Panc1 (cell line): ENCODE data around the gene ZNF764. TPM values are rescaled to one million over a fixed set of nuclear protein-coding genes. Genes with fewer than 3 reads are reported as not detected.

Source experiments
- ATAC-seq: fragments of 200-7000 bp; cut with Tn5 transposase; 2 replicates; pipeline ENCODE4 v1.9.1; 2020; ENCODE audit warnings: mild to moderate bottlenecking, moderate library complexity
- BruUV-seq: library from RNA; stranded (reverse); fragments of 400-500 nt; replicated peaks from 2 replicates; lab custom pipeline; 2021; lab: Mats Ljungman, UMichigan
- CTCF ChIA-PET: fragments of 300-600 bp; sonication (Branson Sonifier 250); formaldehyde crosslinking; loops from one replicate; lab custom pipeline; 2022; ENCODE audit warnings: antibody characterized with exemption; lab: Charles Lee
- POLR2A ChIA-PET: fragments of 300-600 bp; sonication (Branson Sonifier 250); formaldehyde crosslinking; loops from one replicate; lab custom pipeline; 2022; ENCODE audit warnings: antibody characterized with exemption; lab: Charles Lee
- DNase-seq: peaks from one replicate; pipeline ENCODE4 v3.0.0-alpha.2; 2010; ENCODE audit warnings: low read depth, low spot score
- H3K27ac ChIP-seq: 2 replicates; pipeline ENCODE4 v1.5.1; 2011; ENCODE audit warnings: mild to moderate bottlenecking, low read length, inconsistent platforms
- H3K27me3 ChIP-seq: fragments of 200-500 bp; sonication (Bioruptor generic); 2 replicates; pipeline ENCODE4 v1.6.0; 2014; ENCODE audit warnings: low read length, inconsistent platforms; ENCODE audit not compliant: control insufficient read depth, insufficient read depth
- H3K36me3 ChIP-seq: fragments of 200-500 bp; sonication (Bioruptor generic); 2 replicates; pipeline ENCODE4 v1.5.1; 2014; ENCODE audit warnings: inconsistent platforms, mild to moderate bottlenecking, low read length, moderate library complexity; ENCODE audit not compliant: control insufficient read depth, insufficient read depth
- H3K4me1 ChIP-seq: 2 replicates; pipeline ENCODE4 v1.5.1; 2011; ENCODE audit warnings: inconsistent platforms, mild to moderate bottlenecking, low read length, moderate library complexity; ENCODE audit not compliant: control insufficient read depth, insufficient read depth
- H3K4me3 ChIP-seq, 2 experiments: 2 replicates each; pipeline ENCODE4 v1.5.1; 2011 to 2012; ENCODE audit warnings: low read depth in 2 of 2, low read length in 2 of 2, mild to moderate bottlenecking in 2 of 2, inconsistent platforms in 1 of 2, moderate library complexity in 1 of 2
- H3K9me3 ChIP-seq: fragments of 200-500 bp; sonication (Bioruptor generic); 2 replicates; pipeline ENCODE4 v1.5.1; 2014; ENCODE audit warnings: low read depth, mild to moderate bottlenecking, inconsistent platforms, low read length, moderate library complexity; ENCODE audit not compliant: control insufficient read depth, insufficient read depth
- POLR2AphosphoS5 ChIP-seq: IDR thresholded peaks from 2 replicates; pipeline ENCODE4 v1.6.1; 2012; ENCODE audit warnings: mild to moderate bottlenecking, low read depth, low read length, moderate library complexity
- REST ChIP-seq, 2 experiments: IDR thresholded peaks; 2 replicates each; pipeline ENCODE4 v1.6.1; 2011 to 2012; ENCODE audit warnings: low read depth in 2 of 2, control low read depth in 1 of 2, low read length in 1 of 2, mild to moderate bottlenecking in 1 of 2, moderate library complexity in 1 of 2; ENCODE audit not compliant: insufficient read depth in 1 of 2
- SIN3A ChIP-seq: IDR thresholded peaks from 2 replicates; pipeline ENCODE4 v1.6.1; 2012; ENCODE audit warnings: low read depth, mild to moderate bottlenecking, low read length, moderate library complexity, borderline replicate concordance; ENCODE audit not compliant: insufficient read depth
- TCF7L2 ChIP-seq: IDR thresholded peaks from 2 replicates; pipeline ENCODE4 v1.6.1; 2011; ENCODE audit warnings: mild to moderate bottlenecking, low read depth, low read length, inconsistent platforms
- in situ Hi-C: cut with HindIII; loops from 2 replicates; pipeline ENCODE4 v1.10.0; 2016; ENCODE audit warnings: low sequenced_read_pairs, low pct_unique_long_range_greater_than_20kb
- intact Hi-C: fragments of 100-400 bp; cut with micrococcal nuclease; formaldehyde crosslinking; loops from one replicate; pipeline ENCODE4 v1.10.0; 2022; ENCODE audit not compliant: unreplicated experiment
- total RNA-seq: library from RNA; stranded (reverse); gene quantifications from one replicate; pipeline ENCODE4 v1.2.1, GENCODE V29; 2021; ENCODE audit not compliant: unreplicated experiment
- TF ChIP-seq, protein P1 (sequence below): fragments of 450-650 bp; IDR thresholded peaks from 2 replicates; pipeline ENCODE4 v1.5.1; 2017; ENCODE audit warnings: mild to moderate bottlenecking

The ZNF764 gene
- total RNA-seq, 1 experiment from 2014 or later: 16.7 TPM

DNA sequence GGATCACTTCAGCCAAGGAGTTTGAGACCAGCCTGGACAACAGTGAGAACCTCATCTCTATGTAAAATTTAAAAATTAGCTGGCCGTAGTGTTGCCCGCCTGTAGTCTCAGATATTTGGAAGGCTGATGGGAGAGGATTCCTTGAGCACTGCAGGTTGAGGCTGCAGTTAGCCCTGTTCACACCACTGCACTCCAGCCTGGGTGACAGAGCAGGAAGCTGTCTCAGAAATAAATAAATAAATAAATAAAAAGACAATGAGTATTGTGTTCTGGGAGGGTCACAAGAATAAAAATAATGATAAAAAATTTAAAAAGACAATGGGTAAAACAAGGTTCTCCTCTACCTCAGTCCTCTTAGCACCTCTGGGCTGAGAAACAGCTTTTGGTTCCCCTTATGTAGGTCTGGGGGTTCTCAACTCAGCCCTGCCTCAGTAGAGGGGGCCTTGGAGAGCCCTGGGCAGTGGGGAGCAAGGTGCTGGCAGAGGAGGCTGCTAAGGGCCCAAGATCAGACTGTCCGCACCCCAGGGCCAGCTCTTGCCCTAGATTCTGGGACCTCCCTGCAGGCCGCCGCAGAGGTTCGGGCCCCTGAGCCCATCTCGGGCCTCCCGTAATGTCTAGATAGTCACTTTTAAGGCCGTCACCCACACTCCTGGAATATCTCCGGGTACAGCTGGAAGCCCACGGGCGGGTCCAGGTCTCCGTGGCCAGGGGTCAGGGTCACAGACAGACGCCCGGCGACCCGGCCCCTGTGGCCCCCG is 3.4 kb downstream of the ZNF764 start:
- POLR2A ChIA-PET: no interaction called here
- CTCF ChIA-PET: no interaction called here
- BruUV-seq: no TSS peak
- no peak overlapping the region for H3K27ac ChIP-seq
- no peaks in the 10 kb centered on the region for H3K27me3 ChIP-seq
- H3K4me3 ChIP-seq: no peak overlapping the region
- no peaks in the 10 kb centered on the region for H3K36me3 ChIP-seq
- no peaks in the 10 kb centered on the region for H3K9me3 ChIP-seq
- TF ChIP-seq POLR2AphosphoS5 (no peak), SIN3A (no peak), REST (IDR thresholded peaks at IDR 0.05; ENCODE audit: insufficient read depth in 1 of 2, low read depth in 2 of 2, low read length in 1 of 2) (no peak), TCF7L2 (no peak)
- TF ChIP-seq, protein P1, sequence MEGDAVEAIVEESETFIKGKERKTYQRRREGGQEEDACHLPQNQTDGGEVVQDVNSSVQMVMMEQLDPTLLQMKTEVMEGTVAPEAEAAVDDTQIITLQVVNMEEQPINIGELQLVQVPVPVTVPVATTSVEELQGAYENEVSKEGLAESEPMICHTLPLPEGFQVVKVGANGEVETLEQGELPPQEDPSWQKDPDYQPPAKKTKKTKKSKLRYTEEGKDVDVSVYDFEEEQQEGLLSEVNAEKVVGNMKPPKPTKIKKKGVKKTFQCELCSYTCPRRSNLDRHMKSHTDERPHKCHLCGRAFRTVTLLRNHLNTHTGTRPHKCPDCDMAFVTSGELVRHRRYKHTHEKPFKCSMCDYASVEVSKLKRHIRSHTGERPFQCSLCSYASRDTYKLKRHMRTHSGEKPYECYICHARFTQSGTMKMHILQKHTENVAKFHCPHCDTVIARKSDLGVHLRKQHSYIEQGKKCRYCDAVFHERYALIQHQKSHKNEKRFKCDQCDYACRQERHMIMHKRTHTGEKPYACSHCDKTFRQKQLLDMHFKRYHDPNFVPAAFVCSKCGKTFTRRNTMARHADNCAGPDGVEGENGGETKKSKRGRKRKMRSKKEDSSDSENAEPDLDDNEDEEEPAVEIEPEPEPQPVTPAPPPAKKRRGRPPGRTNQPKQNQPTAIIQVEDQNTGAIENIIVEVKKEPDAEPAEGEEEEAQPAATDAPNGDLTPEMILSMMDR: no peak
- intact Hi-C loops: no loop called here
- H3K4me1 ChIP-seq: peaks cover 9% of the 10 kb centered on the region; the same call in 1 of the 2 replicates
- ATAC-seq (no peak), DNase-seq (no peak)
- in situ Hi-C loops: no loop called here

DNA sequence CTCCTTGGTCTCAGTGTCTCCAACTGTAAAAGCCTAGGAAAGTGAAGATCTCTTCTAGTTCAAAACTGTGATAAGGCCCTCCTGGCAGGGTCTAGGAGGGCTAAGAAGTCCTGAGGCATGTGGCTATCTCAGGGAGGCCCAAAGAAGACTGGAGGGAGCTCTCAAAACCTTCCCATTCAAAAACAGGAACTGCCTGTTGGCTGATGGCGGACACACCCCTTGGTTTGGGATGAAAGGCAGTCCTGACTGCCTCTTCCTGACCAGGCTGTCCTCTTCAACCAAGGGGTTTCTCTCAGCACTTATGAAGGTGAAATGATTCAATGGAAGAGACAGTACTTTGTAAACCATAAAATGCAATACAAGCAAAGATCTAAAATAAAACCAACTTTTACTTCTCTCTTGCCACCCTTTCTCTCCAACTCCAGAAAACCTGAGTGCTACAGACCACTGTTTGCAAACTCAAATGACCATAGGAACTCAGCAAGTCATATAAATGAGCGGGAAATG is 4.7 kb downstream of the ZNF764 start:
- ChIA-PET CTCF (interaction anchor here (0.6 kb wide), 1 partner anchor 57 kb away, joined by 3 read pairs; the partner anchor contains the start of gene ZNF689), POLR2A (interaction anchor here (0.6 kb wide), 1 partner anchor 32 kb away, joined by 3 read pairs; no protein-coding TSS in a partner anchor)
- no peak for ATAC-seq
- H3K4me1 ChIP-seq: peaks cover 5% of the 10 kb centered on the region; the same call in 1 of the 2 replicates
- no peak overlapping the region for H3K27ac ChIP-seq
- intact Hi-C loops (no loop called here), in situ Hi-C loops (no loop called here)
- no peak for TF ChIP-seq SIN3A
- TF ChIP-seq, protein P1: no peak
- TF ChIP-seq TCF7L2: no peak
- no peak for TF ChIP-seq POLR2AphosphoS5
- no peak for TF ChIP-seq REST (IDR thresholded peaks at IDR 0.05; ENCODE audit: insufficient read depth in 1 of 2, low read depth in 2 of 2, low read length in 1 of 2)
- no TSS peak for BruUV-seq
- no peaks in the 10 kb centered on the region for H3K36me3 ChIP-seq
- H3K27me3 ChIP-seq: no peaks in the 10 kb centered on the region
- no peaks in the 10 kb centered on the region for H3K9me3 ChIP-seq
- H3K4me3 ChIP-seq: no peak overlapping the region
- DNase-seq: no peak
